H9 (cell line): ENCODE measurements around the gene CNOT10. TPM values are rescaled to one million over a fixed set of nuclear protein-coding genes. Genes with fewer than 3 reads are reported as not detected.
A peak's percentile ranks its signal among the peaks of the same experiment; 100 is the strongest.

Experiments used
- DNase-seq: peaks from one replicate; pipeline ENCODE4 v3.0.0-alpha.2; 2017
- H2AFZ ChIP-seq: one replicate; pipeline ENCODE4 v1.6.1; 2013; ENCODE audit warnings: mild to moderate bottlenecking, low read length, control low read depth, moderate library complexity
- H2AK5ac ChIP-seq: 2 replicates; pipeline ENCODE4 v1.6.1; 2013; ENCODE audit warnings: low read length, control low read depth, mixed read lengths; ENCODE audit not compliant: insufficient read length
- H2BK120ac ChIP-seq: one replicate; pipeline ENCODE4 v1.6.1; 2013; ENCODE audit warnings: low read depth, mild to moderate bottlenecking, low read length, control low read depth, inconsistent platforms; ENCODE audit not compliant: poor library complexity, severe bottlenecking
- H2BK12ac ChIP-seq: 2 replicates; pipeline ENCODE4 v1.6.1; 2013; ENCODE audit warnings: low read length, control low read depth, mixed read lengths, low read depth; ENCODE audit not compliant: insufficient read length
- H2BK15ac ChIP-seq: 2 replicates; pipeline ENCODE4 v1.6.1; 2013; ENCODE audit warnings: low read depth, low read length, control low read depth
- H2BK20ac ChIP-seq: one replicate; pipeline ENCODE4 v1.6.1; 2013; ENCODE audit warnings: low read depth, mild to moderate bottlenecking, low read length, control low read depth, inconsistent platforms; ENCODE audit not compliant: poor library complexity, severe bottlenecking
- H2BK5ac ChIP-seq: 2 replicates; pipeline ENCODE4 v1.6.1; 2013; ENCODE audit warnings: low read length, control low read depth, mixed read lengths; ENCODE audit not compliant: insufficient read length
- H3K14ac ChIP-seq: 2 replicates; pipeline ENCODE4 v1.6.1; 2013; ENCODE audit warnings: low read length, control low read depth; ENCODE audit not compliant: insufficient read depth
- H3K18ac ChIP-seq: 2 replicates; pipeline ENCODE4 v1.6.1; 2013; ENCODE audit warnings: low read depth, mild to moderate bottlenecking, mixed read lengths, low read length, control low read depth; ENCODE audit not compliant: insufficient read length
- H3K23ac ChIP-seq: 2 replicates; pipeline ENCODE4 v1.6.1; 2013; ENCODE audit warnings: low read length, control low read depth, mixed read lengths, low read depth; ENCODE audit not compliant: insufficient read length
- H3K23me2 ChIP-seq: 2 replicates; pipeline ENCODE4 v1.6.1; 2013; ENCODE audit warnings: low read depth, mild to moderate bottlenecking, mixed read lengths, low read length, control low read depth; ENCODE audit not compliant: insufficient read length, poor library complexity, severe bottlenecking
- H3K27ac ChIP-seq: 2 replicates; pipeline ENCODE4 v1.5.1; 2013; ENCODE audit warnings: low read length, control low read depth, mixed read lengths, low read depth; ENCODE audit not compliant: insufficient read length
- H3K27me3 ChIP-seq: 2 replicates; pipeline ENCODE4 v1.6.1; 2013; ENCODE audit warnings: low read length, control low read depth, inconsistent platforms; ENCODE audit not compliant: insufficient read depth
- H3K4ac ChIP-seq: 2 replicates; pipeline ENCODE4 v1.6.1; 2013; ENCODE audit warnings: low read depth, mild to moderate bottlenecking, control low read depth, inconsistent platforms, low read length, moderate library complexity
- H3K4me1 ChIP-seq: 2 replicates; pipeline ENCODE4 v1.6.1; 2013; ENCODE audit warnings: low read length, control low read depth, inconsistent platforms; ENCODE audit not compliant: insufficient read depth
- H3K4me2 ChIP-seq: 2 replicates; pipeline ENCODE4 v1.6.1; 2013; ENCODE audit warnings: low read length, control low read depth, mixed read lengths; ENCODE audit not compliant: insufficient read length, insufficient read depth
- H3K56ac ChIP-seq: 2 replicates; pipeline ENCODE4 v1.6.1; 2013; ENCODE audit warnings: low read depth, mild to moderate bottlenecking, mixed read lengths, low read length, control low read depth; ENCODE audit not compliant: insufficient read length
- H3K79me1 ChIP-seq: 2 replicates; pipeline ENCODE4 v1.6.1; 2013; ENCODE audit warnings: low read depth, mild to moderate bottlenecking, moderate library complexity, low read length, control low read depth, inconsistent platforms; ENCODE audit not compliant: insufficient read depth, poor library complexity, severe bottlenecking
- H3K79me2 ChIP-seq: 2 replicates; pipeline ENCODE4 v1.6.1; 2013; ENCODE audit warnings: low read length, control low read depth, inconsistent platforms; ENCODE audit not compliant: insufficient read depth
- H3K9ac ChIP-seq: 2 replicates; pipeline ENCODE4 v1.6.1; 2013; ENCODE audit warnings: low read length, control low read depth, mixed read lengths; ENCODE audit not compliant: insufficient read length; ENCODE audit errors: extremely low read depth
- H3K9me3 ChIP-seq: one replicate; pipeline ENCODE4 v1.6.1; 2013; ENCODE audit warnings: low read depth, low read length, inconsistent platforms; ENCODE audit not compliant: control insufficient read depth
- H3T11ph ChIP-seq: one replicate; pipeline ENCODE4 v1.6.1; 2013; ENCODE audit warnings: mild to moderate bottlenecking, low read length, control low read depth, inconsistent platforms
- H4K20me1 ChIP-seq: one replicate; pipeline ENCODE4 v1.6.1; 2013; ENCODE audit not compliant: control insufficient read depth, insufficient read length, insufficient read depth
- H4K5ac ChIP-seq: 2 replicates; pipeline ENCODE4 v1.6.1; 2013; ENCODE audit warnings: low read depth, mild to moderate bottlenecking, mixed read lengths, low read length, control low read depth; ENCODE audit not compliant: insufficient read length
- H4K8ac ChIP-seq: replicated peaks from 2 replicates; pipeline ENCODE4 v1.6.1; 2013; ENCODE audit warnings: low read length, control low read depth, mixed read lengths, low read depth; ENCODE audit not compliant: insufficient read length
- H4K91ac ChIP-seq: 2 replicates; pipeline ENCODE4 v1.6.1; 2013; ENCODE audit warnings: low read depth, mild to moderate bottlenecking, moderate library complexity, mixed read lengths, low read length, control low read depth; ENCODE audit not compliant: insufficient read length
- H3K27ac Mint-ChIP-seq, 3 experiments: 2 replicates in 2 of 3; 3 replicates in 1 of 3; pipeline ENCODE4 v1.8.0; 2020 to 2021; ENCODE audit warnings: mixed read lengths in 3 of 3, mild to moderate bottlenecking in 1 of 3, moderate library complexity in 1 of 3
- H3K27me3 Mint-ChIP-seq: 2 replicates; pipeline ENCODE4 v1.8.0; 2021; ENCODE audit warnings: low read depth, mild to moderate bottlenecking, moderate library complexity, mixed read lengths
- H3K36me3 Mint-ChIP-seq, 3 experiments: 2 replicates in 2 of 3; 3 replicates in 1 of 3; pipeline ENCODE4 v1.8.0; 2020 to 2021; ENCODE audit warnings: low read depth in 3 of 3, mixed read lengths in 3 of 3; ENCODE audit not compliant: insufficient read depth in 1 of 3
- H3K4me1 Mint-ChIP-seq, 2 experiments: 2 replicates each; pipeline ENCODE4 v1.8.0; 2020; ENCODE audit warnings: mixed read lengths in 2 of 2
- H3K4me3 Mint-ChIP-seq, 2 experiments: 2 replicates in 1 of 2; 3 replicates in 1 of 2; pipeline ENCODE4 v1.8.0; 2020 to 2021; ENCODE audit warnings: mild to moderate bottlenecking in 2 of 2, mixed read lengths in 2 of 2, moderate library complexity in 1 of 2
- H3K9me3 Mint-ChIP-seq, 2 experiments: 2 replicates in 1 of 2; 3 replicates in 1 of 2; pipeline ENCODE4 v1.8.0; 2020; ENCODE audit warnings: mild to moderate bottlenecking in 2 of 2, mixed read lengths in 2 of 2, moderate library complexity in 1 of 2
- CTCF ChIP-seq: fragments of 200-600 bp; sonication (generic); conservative IDR thresholded peaks from 3 replicates; pipeline ENCODE4 v1.8.0; 2021; ENCODE audit warnings: antibody characterized with exemption, mild to moderate bottlenecking
- WGBS: extraction: QIAGEN DNeasy Blood & Tissue Kit; methylation state at CpG from one replicate; pipeline ENCODE4 v1.1.7; 2013; ENCODE audit warnings: missing lambda C conversion rate, low lambda C conversion rate, mixed read lengths; ENCODE audit not compliant: insufficient read length; ENCODE audit errors: extremely low coverage; 5-methylcytosine and 5-hydroxymethylcytosine counted together
- total RNA-seq: library from RNA; stranded (reverse); gene quantifications from 2 replicates; pipeline ENCODE4 v1.2.1, GENCODE V29; 2021

Gene CNOT10
- total RNA-seq, 1 experiment from 2014 or later = 55.4 TPM

GRCh38 chr3:32764481-32764880 is 79.5 kb downstream of the CNOT10 start:
- no peak overlapping the region for H3K4ac ChIP-seq
- H3K9me3 ChIP-seq = no peaks in the 10 kb centered on the region
- Mint-ChIP-seq H3K27ac (peak overlapping the region in 2 of 3 experiments; percentile 37 to 44; a peak in 3 of 7 replicates), H3K9me3 (no peaks in the 10 kb centered on the region), H3K4me1 (peaks cover 10 to 11% of the 10 kb centered on the region in 2 experiments), H3K27me3 (no peaks in the 10 kb centered on the region), H3K4me3 (no peak overlapping the region), H3K36me3 (peaks cover 28 to 77% (median 63%) of the 10 kb centered on the region in 3 experiments; a peak in 6 of 7 replicates)
- H3K27me3 ChIP-seq = no peaks in the 10 kb centered on the region
- no peak overlapping the region for H3K27ac ChIP-seq
- DNase-seq = no peak
- no peak overlapping the region for H4K5ac ChIP-seq
- no peaks in the 10 kb centered on the region for H3K4me1 ChIP-seq
- no peaks in the 10 kb centered on the region for H3K79me1 ChIP-seq
- H4K8ac ChIP-seq = no peak overlapping the region
- H3K9ac ChIP-seq = no peak overlapping the region
- H2BK120ac ChIP-seq = no peak overlapping the region
- no peak overlapping the region for H4K91ac ChIP-seq
- TF ChIP-seq CTCF = no peak
- no peak overlapping the region for H3K18ac ChIP-seq
- H3K56ac ChIP-seq = no peak overlapping the region
- no peak overlapping the region for H2BK12ac ChIP-seq
- H2AK5ac ChIP-seq = no peak overlapping the region
- H3K23me2 ChIP-seq = no peaks in the 10 kb centered on the region
- H4K20me1 ChIP-seq = no peaks in the 10 kb centered on the region
- no CpG with 5 or more reads among the region's 8 CpGs for WGBS
- no peak overlapping the region for H3K4me2 ChIP-seq
- H3K79me2 ChIP-seq = no peaks in the 10 kb centered on the region
- H2BK20ac ChIP-seq = no peak overlapping the region
- no peak overlapping the region for H2BK5ac ChIP-seq
- no peak overlapping the region for H2BK15ac ChIP-seq
- H3T11ph ChIP-seq = no peak overlapping the region
- no peak overlapping the region for H3K23ac ChIP-seq
- no peak overlapping the region for H3K14ac ChIP-seq
- no peak overlapping the region for H2AFZ ChIP-seq
